HCT116 (cell line): ENCODE results near the gene MMEL1. TPM values are rescaled to one million over a fixed set of nuclear protein-coding genes. Genes with fewer than 3 reads are reported as not detected.

Experiments used
- ATAC-seq: fragments of 200-7000 bp; cut with Tn5 transposase; 2 replicates; pipeline ENCODE4 v1.9.1; 2020; ENCODE audit warnings: mild to moderate bottlenecking, moderate library complexity
- BruUV-seq: library from RNA; stranded (reverse); fragments of 400-500 nt; replicated peaks from 2 replicates; lab custom pipeline; 2021; lab: Mats Ljungman, UMichigan
- CTCF ChIA-PET: fragments of 300-600 bp; sonication (Branson Sonifier 250); formaldehyde crosslinking; loops from one replicate; lab custom pipeline; 2021; ENCODE audit warnings: antibody characterized with exemption; lab: Charles Lee
- POLR2A ChIA-PET: fragments of 300-600, 350-600 bp; sonication (Branson Sonifier 250); formaldehyde crosslinking; loops from one replicate; lab custom pipeline; 2021; ENCODE audit warnings: antibody characterized with exemption; lab: Charles Lee
- RAD21 ChIA-PET, 2 experiments: fragments of 300-600 bp; sonication (Branson Sonifier 250); formaldehyde crosslinking; loops; one replicate each; lab custom pipeline; 2023; ENCODE audit warnings: low total read pairs in 2 of 2; ENCODE audit not compliant: uncharacterized antibody in 2 of 2, unreplicated experiment in 2 of 2, low non-redundant PET in 1 of 2; lab: Charles Lee
- DNase-seq: peaks from one replicate; pipeline ENCODE4 v3.0.0-alpha.2; 2010; ENCODE audit warnings: low read depth, low spot score
- H2AFZ ChIP-seq: fragments of 200-600 bp; shearing (Covaris generic), sonication (generic); 2 replicates; pipeline ENCODE4 v1.6.1; 2017; ENCODE audit warnings: low read depth, mixed run types, mixed read lengths, antibody characterized with exemption, low read length; ENCODE audit not compliant: poor library complexity, severe bottlenecking
- H3K27ac ChIP-seq: 2 replicates; pipeline ENCODE4 v1.5.1; 2012; ENCODE audit warnings: low read depth, low read length
- H3K27me3 ChIP-seq: fragments of 200-600 bp; sonication (generic); 2 replicates; pipeline ENCODE4 v1.6.1; 2016; ENCODE audit warnings: mixed run types, low read length, mixed read lengths; ENCODE audit not compliant: insufficient read depth
- H3K36me3 ChIP-seq, 2 experiments: fragments of 200-500 bp in 1 of 2; fragments of 200-600 bp in 1 of 2; sonication (Bioruptor generic) in 1 of 2; sonication (generic) in 1 of 2; 2 replicates each; pipeline versions ENCODE4 v1.5.1 to v1.6.1; 2014 to 2016; ENCODE audit warnings: low read length in 2 of 2, inconsistent platforms in 1 of 2, mixed read lengths in 1 of 2, mixed run types in 1 of 2; ENCODE audit not compliant: insufficient read depth in 2 of 2, control insufficient read depth in 1 of 2
- H3K4me1 ChIP-seq, 2 experiments: fragments of 200-600 bp in 1 of 2; sonication (generic) in 1 of 2; 2 replicates each; pipeline versions ENCODE4 v1.5.1 to v1.6.1; 2012 to 2017; ENCODE audit warnings: low read length in 2 of 2, inconsistent platforms in 1 of 2, mild to moderate bottlenecking in 1 of 2, mixed read lengths in 1 of 2, mixed run types in 1 of 2, moderate library complexity in 1 of 2; ENCODE audit not compliant: insufficient read depth in 2 of 2, control insufficient read depth in 1 of 2
- H3K4me2 ChIP-seq: fragments of 200-600 bp; sonication (generic); 2 replicates; pipeline ENCODE4 v1.6.1; 2017; ENCODE audit warnings: mixed run types, low read length, mixed read lengths
- H3K4me3 ChIP-seq, 2 experiments: fragments of 200-600 bp in 1 of 2; sonication (generic) in 1 of 2; replicated peaks in 1 of 2; 2 replicates each; pipeline ENCODE4 v1.5.1; 2011 to 2016; ENCODE audit warnings: low read length in 2 of 2, control low read depth in 1 of 2, low read depth in 1 of 2, mild to moderate bottlenecking in 1 of 2, mixed read lengths in 1 of 2, mixed run types in 1 of 2
- H3K79me2 ChIP-seq: fragments of 200-600 bp; sonication (generic); 2 replicates; pipeline ENCODE4 v1.6.1; 2017; ENCODE audit warnings: mild to moderate bottlenecking, mixed run types, low read length, moderate library complexity, mixed read lengths; ENCODE audit not compliant: insufficient read depth
- H3K9ac ChIP-seq: fragments of 200-600 bp; sonication (generic); 2 replicates; pipeline ENCODE4 v1.6.1; 2016; ENCODE audit warnings: low read length, mixed read lengths
- H3K9me2 ChIP-seq: fragments of 200-600 bp; sonication (generic), shearing (Covaris generic); 2 replicates; pipeline ENCODE4 v1.6.1; 2017; ENCODE audit warnings: mixed run types, mild to moderate bottlenecking, moderate library complexity; ENCODE audit not compliant: insufficient read depth
- H3K9me3 ChIP-seq, 2 experiments: fragments of 200-500 bp in 1 of 2; fragments of 200-600 bp in 1 of 2; sonication (Bioruptor generic) in 1 of 2; sonication (generic) in 1 of 2; 2 replicates each; pipeline ENCODE4 v1.6.1; 2014 to 2017; ENCODE audit warnings: low read length in 2 of 2, mixed read lengths in 2 of 2, inconsistent platforms in 1 of 2, low read depth in 1 of 2, mild to moderate bottlenecking in 1 of 2, mixed run types in 1 of 2, moderate library complexity in 1 of 2; ENCODE audit not compliant: control insufficient read depth in 1 of 2, insufficient read depth in 1 of 2
- H4K20me1 ChIP-seq: fragments of 200-600 bp; sonication (generic), shearing (Covaris generic); 2 replicates; pipeline ENCODE4 v1.6.1; 2017; ENCODE audit warnings: mixed run types, mild to moderate bottlenecking, moderate library complexity; ENCODE audit not compliant: insufficient read depth
- CBX3 ChIP-seq: IDR thresholded peaks from 2 replicates; pipeline ENCODE4 v1.6.1; 2012; ENCODE audit warnings: low read depth
- CEBPB ChIP-seq: IDR thresholded peaks from 2 replicates; pipeline ENCODE4 v1.6.1; 2012; ENCODE audit warnings: low read depth
- EGR1 ChIP-seq: IDR thresholded peaks from 2 replicates; pipeline ENCODE4 v1.6.1; 2012; ENCODE audit warnings: low read depth
- ELF1 ChIP-seq: IDR thresholded peaks from 2 replicates; pipeline ENCODE4 v1.6.1; 2012; ENCODE audit warnings: low read depth, borderline replicate concordance
- EZH2 ChIP-seq: fragments of 200-600 bp; sonication (generic); IDR thresholded peaks from 2 replicates; pipeline ENCODE4 v1.6.1; 2017; ENCODE audit warnings: antibody characterized with exemption, mixed run types
- EZH2phosphoT487 ChIP-seq: fragments of 200-600 bp; IDR thresholded peaks from 2 replicates; pipeline ENCODE4 v1.6.1; 2018; ENCODE audit warnings: antibody characterized with exemption, borderline replicate concordance
- JUND ChIP-seq: IDR thresholded peaks from 2 replicates; pipeline ENCODE4 v1.6.1; 2012
- POLR2AphosphoS5 ChIP-seq: IDR thresholded peaks from 2 replicates; pipeline ENCODE4 v1.6.1; 2011; ENCODE audit warnings: mild to moderate bottlenecking, low read depth, low read length, moderate library complexity
- SRF ChIP-seq: IDR thresholded peaks from 2 replicates; pipeline ENCODE4 v1.6.1; 2012; ENCODE audit warnings: low read depth
- YY1 ChIP-seq: IDR thresholded peaks from 2 replicates; pipeline ENCODE4 v1.6.1; 2011; ENCODE audit warnings: low read length, low read depth, moderate library complexity, mild to moderate bottlenecking; ENCODE audit not compliant: insufficient replicate concordance; ENCODE audit errors: extremely low read depth
- ZBTB33 ChIP-seq: IDR thresholded peaks from 2 replicates; pipeline ENCODE4 v1.6.1; 2011; ENCODE audit warnings: mild to moderate bottlenecking, low read length, moderate library complexity; ENCODE audit not compliant: insufficient replicate concordance; ENCODE audit errors: extremely low read depth
- ZFX ChIP-seq: fragments of 450-650 bp; IDR thresholded peaks from 2 replicates; pipeline ENCODE4 v1.6.1; 2017
- intact Hi-C: fragments of 100-400 bp; cut with micrococcal nuclease; formaldehyde crosslinking; loops from 2 replicates; pipeline ENCODE4 v1.10.0; 2022
- total RNA-seq: library from RNA; stranded (reverse); gene quantifications from one replicate; pipeline ENCODE4 v1.2.1, GENCODE V29; 2021; ENCODE audit not compliant: unreplicated experiment
- TF ChIP-seq, protein P1 (sequence below): IDR thresholded peaks from 2 replicates; pipeline ENCODE4 v1.6.1; 2012; ENCODE audit warnings: low read depth
- TF ChIP-seq, protein P2 (sequence below): IDR thresholded peaks from 2 replicates; pipeline ENCODE4 v1.6.1; 2012

The MMEL1 gene
- total RNA-seq, 1 experiment from 2014 or later, result 2.7 TPM

- no peak overlapping the region for H3K4me2 ChIP-seq
- 0 out of 2 replicates have a peak, but pooled peaks cover 5% of the 10 kb centered on the region for H3K27me3 ChIP-seq
- no peaks in the 10 kb centered on the region for H3K36me3 ChIP-seq
- ChIA-PET CTCF (no interaction called here), RAD21 (no interaction called here), POLR2A (no interaction called here)
- no peaks in the 10 kb centered on the region for H3K4me1 ChIP-seq
- no peaks in the 10 kb centered on the region for H3K9me3 ChIP-seq
- intact Hi-C loops, result no loop called here
- TF ChIP-seq ZBTB33, result no peak
- TF ChIP-seq EZH2, result no peak
- TF ChIP-seq POLR2AphosphoS5, result no peak
- TF ChIP-seq ZFX, result no peak
- no peak for TF ChIP-seq SRF
- TF ChIP-seq, protein P1, sequence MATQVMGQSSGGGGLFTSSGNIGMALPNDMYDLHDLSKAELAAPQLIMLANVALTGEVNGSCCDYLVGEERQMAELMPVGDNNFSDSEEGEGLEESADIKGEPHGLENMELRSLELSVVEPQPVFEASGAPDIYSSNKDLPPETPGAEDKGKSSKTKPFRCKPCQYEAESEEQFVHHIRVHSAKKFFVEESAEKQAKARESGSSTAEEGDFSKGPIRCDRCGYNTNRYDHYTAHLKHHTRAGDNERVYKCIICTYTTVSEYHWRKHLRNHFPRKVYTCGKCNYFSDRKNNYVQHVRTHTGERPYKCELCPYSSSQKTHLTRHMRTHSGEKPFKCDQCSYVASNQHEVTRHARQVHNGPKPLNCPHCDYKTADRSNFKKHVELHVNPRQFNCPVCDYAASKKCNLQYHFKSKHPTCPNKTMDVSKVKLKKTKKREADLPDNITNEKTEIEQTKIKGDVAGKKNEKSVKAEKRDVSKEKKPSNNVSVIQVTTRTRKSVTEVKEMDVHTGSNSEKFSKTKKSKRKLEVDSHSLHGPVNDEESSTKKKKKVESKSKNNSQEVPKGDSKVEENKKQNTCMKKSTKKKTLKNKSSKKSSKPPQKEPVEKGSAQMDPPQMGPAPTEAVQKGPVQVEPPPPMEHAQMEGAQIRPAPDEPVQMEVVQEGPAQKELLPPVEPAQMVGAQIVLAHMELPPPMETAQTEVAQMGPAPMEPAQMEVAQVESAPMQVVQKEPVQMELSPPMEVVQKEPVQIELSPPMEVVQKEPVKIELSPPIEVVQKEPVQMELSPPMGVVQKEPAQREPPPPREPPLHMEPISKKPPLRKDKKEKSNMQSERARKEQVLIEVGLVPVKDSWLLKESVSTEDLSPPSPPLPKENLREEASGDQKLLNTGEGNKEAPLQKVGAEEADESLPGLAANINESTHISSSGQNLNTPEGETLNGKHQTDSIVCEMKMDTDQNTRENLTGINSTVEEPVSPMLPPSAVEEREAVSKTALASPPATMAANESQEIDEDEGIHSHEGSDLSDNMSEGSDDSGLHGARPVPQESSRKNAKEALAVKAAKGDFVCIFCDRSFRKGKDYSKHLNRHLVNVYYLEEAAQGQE, result no peak
- TF ChIP-seq, protein P2, sequence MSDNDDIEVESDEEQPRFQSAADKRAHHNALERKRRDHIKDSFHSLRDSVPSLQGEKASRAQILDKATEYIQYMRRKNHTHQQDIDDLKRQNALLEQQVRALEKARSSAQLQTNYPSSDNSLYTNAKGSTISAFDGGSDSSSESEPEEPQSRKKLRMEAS, result no peak
- TF ChIP-seq EGR1, result no peak
- TF ChIP-seq CBX3, result no peak
- no peak for TF ChIP-seq CEBPB
- no peak for TF ChIP-seq JUND
- TF ChIP-seq EZH2phosphoT487, result no peak
- no peak for TF ChIP-seq ELF1
- TF ChIP-seq YY1, result no peak
- no peak overlapping the region for H3K9ac ChIP-seq
- ATAC-seq (no peak), DNase-seq (no peak)
- no peak overlapping the region for H3K27ac ChIP-seq
- H2AFZ ChIP-seq, result no peak overlapping the region
- H3K4me3 ChIP-seq, result no peak overlapping the region
- no TSS peak for BruUV-seq
- no peaks in the 10 kb centered on the region for H4K20me1 ChIP-seq
- no peaks in the 10 kb centered on the region for H3K79me2 ChIP-seq
- no peaks in the 10 kb centered on the region for H3K9me2 ChIP-seq
Measured at GRCh38 chr1:2604844-2605508, 27.8 kb downstream of the MMEL1 start.
